ENCODE measurements around the gene KMT2B. TPM values are rescaled to one million over a fixed set of nuclear protein-coding genes. Genes with fewer than 3 reads are reported as not detected.
"Not testable (repeated sequence)": the region's sequence is repeated elsewhere in the genome, so short reads cannot be mapped to it uniquely, and the experiment has no call there.

Gene KMT2B
- total RNA-seq, 1 experiment from 2014 or later: 2.8 TPM

DNA sequence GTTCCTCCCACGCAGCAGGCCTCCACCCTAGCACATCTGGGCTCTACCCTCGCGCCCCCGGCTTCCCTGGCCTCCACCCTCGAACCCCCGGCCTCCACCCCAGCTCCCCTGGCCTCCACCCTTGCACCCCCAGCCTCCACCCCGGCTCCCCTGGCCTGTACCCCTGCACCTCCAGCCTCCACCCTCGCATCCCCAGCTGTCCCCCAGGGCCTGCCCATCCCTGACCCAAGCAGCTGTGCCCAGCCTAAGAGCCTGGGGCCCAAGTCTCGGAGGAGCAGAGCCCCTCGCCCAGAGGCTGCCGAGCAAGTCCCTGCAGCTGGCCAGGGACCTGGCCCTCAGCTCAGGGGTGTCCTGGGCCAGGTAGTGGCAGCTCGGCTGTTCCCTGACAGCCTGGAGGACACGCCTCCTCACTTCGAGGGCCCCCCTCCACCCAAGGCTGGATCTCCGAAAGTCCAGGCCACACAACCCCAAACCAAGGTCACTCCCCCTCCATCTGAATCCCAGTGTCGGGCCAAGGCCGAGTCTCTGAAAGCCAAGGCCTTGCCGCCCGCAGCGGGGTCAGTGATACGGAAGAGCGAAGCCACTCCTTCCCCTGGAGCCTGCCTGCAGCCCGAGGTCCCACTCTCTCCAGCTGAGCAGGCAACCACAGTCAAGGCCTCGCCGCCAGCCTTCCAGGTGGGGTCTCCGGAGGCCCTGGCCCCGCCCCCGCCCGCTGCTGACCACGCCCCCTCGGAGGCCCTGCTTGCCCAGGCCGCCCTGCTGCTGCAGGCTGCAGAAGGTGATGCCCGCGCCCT, 49.7 kb downstream of the KMT2B start:
- in situ Hi-C loops (cut with HindIII; ENCODE audit: low pct_unique_long_range_greater_than_20kb, low sequenced_read_pairs): no loop called here
- peak; percentile 85 for DNase-seq (ENCODE audit: low read depth)

DNA sequence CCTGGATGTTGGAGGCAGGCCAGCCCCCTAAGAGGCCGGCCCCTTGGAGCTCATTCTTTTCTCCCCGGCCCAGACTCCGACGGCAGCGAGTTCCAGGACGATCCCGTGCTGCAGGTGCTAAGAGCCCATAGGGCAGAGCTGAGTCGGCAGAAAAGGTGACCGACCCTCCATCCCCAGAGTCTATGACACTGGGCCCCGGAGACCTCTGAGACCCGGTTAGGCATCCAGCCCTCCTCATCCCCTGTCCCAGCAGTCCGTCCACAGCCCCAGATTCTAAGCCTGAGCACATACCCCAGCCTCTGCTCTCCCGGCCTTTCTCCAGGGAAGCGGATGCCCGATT, 50.2 kb downstream of the KMT2B start:
- in situ Hi-C loops (cut with HindIII; ENCODE audit: low pct_unique_long_range_greater_than_20kb, low sequenced_read_pairs): no loop called here
- no peak for DNase-seq (ENCODE audit: low read depth)

DNA sequence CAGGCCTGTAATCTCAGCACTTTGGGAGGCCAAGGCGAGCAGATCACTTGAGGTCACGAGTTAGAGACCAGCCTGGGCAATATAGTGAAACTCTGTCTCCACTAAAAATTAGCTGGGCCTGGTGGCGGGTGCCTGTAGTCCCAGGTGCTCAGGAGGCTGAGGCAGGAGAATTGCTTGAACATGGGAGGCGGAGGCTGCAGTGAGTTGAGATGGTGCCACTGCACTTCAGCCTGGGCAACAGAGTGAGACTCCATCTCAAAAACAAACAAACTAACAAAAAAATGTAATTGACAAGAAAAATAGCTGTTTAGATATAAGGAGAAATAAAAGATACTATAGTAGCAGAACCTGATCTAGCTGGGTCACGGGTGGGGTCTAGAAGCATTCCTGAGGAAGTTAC, 54.6 kb downstream of the KMT2B start:
- in situ Hi-C loops (cut with HindIII; ENCODE audit: low pct_unique_long_range_greater_than_20kb, low sequenced_read_pairs); DNase-seq (ENCODE audit: low read depth): not testable (repeated sequence)

DNA sequence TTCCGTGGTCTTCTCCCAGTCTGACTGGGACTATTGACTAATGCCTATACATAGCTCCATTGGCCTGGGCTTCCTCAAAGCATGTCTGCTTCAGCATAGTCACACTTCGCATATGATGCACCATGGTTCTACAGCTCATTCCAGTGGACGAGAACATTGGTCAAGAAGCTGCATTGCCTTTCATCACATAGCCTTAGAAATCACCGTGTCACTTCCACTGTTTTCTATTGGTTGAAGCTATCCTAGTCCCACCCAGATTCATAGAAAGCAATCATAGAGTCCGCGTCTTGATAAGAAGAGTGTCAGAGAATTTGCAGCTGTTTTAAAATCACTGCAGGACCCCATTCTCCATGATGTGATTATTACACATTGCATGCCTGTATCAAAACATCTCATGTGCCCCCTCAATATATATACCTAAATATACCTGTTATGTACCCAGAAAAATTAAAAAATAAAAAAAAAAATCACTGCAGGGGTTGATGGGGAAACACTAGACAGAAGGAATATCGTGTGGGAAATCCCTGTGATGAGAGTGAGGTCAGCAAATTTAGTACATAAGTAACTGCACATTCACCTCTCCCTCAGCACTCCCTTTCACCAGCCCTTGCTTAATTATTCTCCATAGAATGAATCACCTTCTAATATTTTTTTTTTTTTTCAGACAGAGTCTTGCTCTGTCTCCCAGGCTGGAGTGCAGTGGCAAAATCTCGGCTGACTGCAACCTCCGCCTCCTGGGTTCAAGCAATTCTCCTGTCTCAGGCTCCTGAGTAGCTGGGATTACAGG, 55.4 kb downstream of the KMT2B start:
- DNase-seq (ENCODE audit: low read depth): peak; percentile 88
- in situ Hi-C loops (cut with HindIII; ENCODE audit: low pct_unique_long_range_greater_than_20kb, low sequenced_read_pairs): no loop called here

DNA sequence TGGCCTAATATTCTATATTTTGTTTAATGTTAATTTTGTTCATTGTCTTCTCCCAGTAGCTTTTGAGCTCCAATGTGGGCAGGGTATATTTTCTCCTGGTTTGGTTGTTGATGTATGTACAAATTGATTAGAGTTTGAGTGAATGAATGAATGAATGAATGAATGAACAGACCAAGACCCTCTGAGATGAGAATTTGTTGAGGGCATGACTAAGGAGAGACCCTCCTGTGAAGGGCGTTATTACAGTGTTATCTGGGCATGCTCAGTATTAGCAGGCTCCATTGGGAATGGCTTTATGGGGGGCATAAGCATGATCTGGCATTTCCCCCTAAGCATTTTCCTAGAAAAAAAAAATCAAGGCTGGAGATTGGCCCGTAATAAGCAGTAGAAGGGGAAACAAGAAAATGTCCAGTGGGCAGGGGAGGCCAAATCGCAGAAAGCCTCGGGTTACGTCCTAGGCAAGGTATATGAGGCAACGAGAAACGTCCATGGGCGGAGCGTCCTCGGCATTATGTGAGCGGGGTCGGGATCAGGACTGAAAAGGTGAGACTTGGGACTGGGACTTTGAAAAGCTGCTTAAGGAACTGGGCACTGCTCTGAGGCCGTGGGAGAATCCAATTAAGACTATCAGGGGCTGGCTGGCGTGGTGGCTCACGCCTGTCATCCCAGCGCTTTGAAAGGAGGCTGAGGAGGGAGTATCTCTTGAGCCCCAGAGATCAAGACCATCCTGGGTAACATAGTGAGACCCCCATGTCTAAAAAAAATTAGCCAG, 56.7 kb downstream of the KMT2B start:
- in situ Hi-C loops (cut with HindIII; ENCODE audit: low pct_unique_long_range_greater_than_20kb, low sequenced_read_pairs): no loop called here
- no peak for DNase-seq (ENCODE audit: low read depth)

DNA sequence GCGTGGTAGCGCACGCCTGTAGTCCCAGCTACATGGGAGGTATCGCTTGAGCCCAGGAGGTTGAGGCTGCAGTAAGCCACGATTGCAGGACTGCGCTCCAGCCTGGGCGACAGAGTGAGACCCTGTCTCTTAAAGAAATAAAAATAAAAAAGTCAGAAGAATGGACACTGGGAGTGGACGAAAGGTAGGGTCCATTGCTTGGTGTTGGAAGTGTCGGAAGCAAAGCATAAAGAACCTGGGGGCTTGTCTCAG, 57.2 kb downstream of the KMT2B start:
- in situ Hi-C loops (cut with HindIII; ENCODE audit: low pct_unique_long_range_greater_than_20kb, low sequenced_read_pairs): no loop called here
- DNase-seq (ENCODE audit: low read depth): no peak

DNA sequence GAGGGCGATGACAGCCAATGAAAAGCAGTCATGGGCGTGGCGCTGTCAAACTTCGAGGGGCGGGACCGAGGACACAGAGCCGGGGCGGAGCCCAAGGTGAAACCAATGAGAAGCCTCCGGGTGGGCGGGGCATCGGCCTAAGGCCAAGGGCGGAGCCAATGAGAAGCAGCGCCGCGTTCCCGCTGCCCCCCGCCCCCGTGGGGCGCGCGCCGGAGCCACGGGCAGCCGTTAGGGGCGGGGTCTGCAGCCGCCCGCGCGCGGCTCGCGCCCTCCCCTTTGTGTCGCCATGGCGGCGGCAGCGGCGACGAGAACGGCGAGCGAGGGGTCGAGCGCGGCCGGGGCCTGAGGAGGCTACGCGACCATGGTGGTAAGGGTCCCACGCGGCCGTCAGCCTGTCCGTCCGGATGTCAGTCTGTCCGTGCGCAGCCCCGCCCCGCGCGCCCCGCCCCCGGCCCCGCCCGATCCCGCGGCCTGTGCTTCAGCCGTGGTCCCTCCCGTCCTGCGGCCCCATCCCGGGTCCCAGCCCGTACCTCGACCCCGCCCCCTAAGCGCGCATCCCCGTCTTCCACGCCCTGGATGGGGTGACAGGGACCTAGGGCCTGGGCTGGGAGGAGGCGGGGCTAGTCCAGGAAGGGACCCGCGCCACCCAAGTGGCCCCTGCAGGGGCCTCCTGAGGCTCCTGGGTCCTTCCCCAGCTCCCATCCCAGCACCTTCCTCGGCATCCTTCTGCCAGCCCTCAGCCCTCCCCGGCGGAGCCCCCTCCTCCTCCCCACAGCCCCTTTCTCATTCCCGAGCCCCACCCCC, 57.7 kb downstream of the KMT2B start, which contains the start of gene ARHGAP33:
TSS of gene ARHGAP33 (plus strand) at position 267 of the 804 bp plus-strand sequence. CDS start at position 362, 95 bp downstream.
- in situ Hi-C loops (cut with HindIII; ENCODE audit: low pct_unique_long_range_greater_than_20kb, low sequenced_read_pairs): no loop called here
- DNase-seq (ENCODE audit: low read depth): peak; percentile 96

DNA sequence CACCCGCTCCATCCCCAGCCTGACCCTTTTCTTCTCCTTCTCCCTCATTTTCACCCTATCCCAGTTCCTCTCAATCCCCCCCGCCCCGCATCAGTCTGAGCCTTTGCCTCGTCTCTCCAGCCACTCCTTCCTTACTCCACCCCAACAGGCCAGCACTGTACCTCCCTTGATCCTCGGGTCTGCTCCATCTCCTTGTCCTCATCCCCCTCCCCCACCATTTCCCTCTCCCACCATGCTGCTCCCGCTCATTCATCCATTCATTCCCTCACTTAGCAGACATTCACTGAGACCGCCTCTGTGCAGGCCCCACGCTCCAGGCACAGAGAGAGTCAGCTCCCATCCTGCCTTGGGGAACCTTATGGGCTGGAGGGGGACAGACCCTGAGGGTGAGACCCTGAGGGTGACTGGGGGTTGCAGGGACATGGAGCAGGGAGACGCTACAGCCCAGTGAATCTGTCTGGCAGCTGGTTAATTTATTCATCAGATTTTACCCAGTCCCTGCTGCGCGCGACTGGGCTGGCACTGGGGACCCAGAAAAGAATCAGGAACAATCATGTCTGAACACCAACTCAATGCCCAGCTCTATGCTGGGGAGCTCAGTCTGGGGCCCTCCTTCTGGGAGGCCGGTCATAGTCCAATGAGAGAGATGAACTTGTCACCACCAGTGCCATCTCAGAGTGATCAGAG, 58.4 kb downstream of the KMT2B start:
- in situ Hi-C loops (cut with HindIII; ENCODE audit: low pct_unique_long_range_greater_than_20kb, low sequenced_read_pairs): no loop called here
- no peak for DNase-seq (ENCODE audit: low read depth)

DNA sequence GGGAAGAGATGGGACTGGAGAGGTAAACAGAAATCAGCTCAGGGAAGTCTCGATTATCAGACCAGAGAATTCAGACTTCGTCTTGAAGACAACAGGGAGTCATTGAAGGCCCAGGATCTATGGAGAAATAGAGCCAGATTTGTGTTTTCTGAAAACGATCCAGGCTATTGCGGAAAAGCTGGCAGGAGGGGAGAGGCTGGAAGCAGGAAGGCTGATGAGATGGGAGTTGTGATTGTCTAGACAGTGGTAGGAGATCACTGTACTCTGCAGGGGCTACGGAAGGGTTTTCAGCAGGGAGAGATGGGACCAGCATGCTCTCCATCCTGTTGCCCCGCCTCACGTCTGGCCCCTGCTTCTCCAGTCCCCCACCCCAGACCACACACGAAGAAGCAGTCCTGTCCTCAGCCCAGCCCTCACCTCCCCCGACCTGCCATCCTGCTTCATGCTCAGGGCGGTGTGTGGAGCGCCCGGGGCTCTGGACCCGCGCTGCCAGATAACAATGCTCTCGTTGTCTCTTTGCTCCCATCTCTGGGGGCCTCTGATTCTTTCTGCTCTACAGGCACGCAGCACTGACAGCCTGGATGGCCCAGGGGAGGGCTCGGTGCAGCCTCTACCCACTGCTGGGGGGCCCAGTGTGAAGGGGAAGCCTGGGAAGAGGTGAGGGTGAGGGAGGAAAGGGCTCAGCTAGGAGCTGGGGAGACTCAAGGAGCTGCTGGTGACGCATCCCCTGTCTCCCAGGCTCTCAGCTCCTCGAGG, 59.5 kb downstream of the KMT2B start:
- no peak for DNase-seq (ENCODE audit: low read depth)
- in situ Hi-C loops (cut with HindIII; ENCODE audit: low pct_unique_long_range_greater_than_20kb, low sequenced_read_pairs): no loop called here

DNA sequence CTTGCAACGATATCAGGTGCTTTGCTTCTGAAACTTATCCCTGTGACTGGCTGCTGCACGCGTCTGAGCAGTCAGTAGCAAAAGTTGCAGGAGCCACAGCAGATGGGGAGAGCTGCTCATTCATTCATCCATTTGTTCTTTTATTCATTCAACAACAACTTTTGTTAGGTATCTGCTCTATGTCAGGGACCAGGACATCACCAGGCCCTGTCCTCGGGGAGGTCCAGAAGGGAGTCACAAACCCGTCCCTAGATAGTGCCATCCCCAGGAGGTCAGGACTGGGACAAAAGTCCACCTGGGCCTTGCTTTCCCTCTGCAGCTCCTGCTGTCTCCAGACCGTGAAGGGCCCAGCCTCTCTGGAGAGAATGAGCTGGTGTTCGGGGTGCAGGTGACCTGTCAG, 60.2 kb downstream of the KMT2B start:
- DNase-seq (ENCODE audit: low read depth): no peak
- in situ Hi-C loops (cut with HindIII; ENCODE audit: low pct_unique_long_range_greater_than_20kb, low sequenced_read_pairs): no loop called here

DNA sequence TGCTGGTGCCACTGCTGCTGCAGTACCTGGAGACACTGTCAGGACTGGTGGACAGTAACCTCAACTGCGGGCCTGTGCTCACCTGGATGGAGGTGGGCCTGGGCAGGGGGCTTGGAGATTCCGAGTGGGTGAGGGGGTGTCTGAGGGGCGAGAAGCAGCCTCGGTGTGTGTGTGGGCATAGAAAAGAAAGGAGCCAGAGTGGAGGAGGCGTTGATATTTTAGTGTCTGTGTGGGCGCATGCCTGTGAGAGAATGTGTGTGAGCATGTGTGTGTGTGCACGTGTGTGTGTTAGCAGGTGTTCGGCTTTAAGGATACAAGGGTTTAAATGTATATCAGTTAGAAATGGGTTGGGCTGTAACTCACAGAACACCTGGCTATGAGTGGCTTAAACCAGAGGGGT, 61.2 kb downstream of the KMT2B start:
- DNase-seq (ENCODE audit: low read depth): no peak
- in situ Hi-C loops (cut with HindIII; ENCODE audit: low pct_unique_long_range_greater_than_20kb, low sequenced_read_pairs): no loop called here

DNA sequence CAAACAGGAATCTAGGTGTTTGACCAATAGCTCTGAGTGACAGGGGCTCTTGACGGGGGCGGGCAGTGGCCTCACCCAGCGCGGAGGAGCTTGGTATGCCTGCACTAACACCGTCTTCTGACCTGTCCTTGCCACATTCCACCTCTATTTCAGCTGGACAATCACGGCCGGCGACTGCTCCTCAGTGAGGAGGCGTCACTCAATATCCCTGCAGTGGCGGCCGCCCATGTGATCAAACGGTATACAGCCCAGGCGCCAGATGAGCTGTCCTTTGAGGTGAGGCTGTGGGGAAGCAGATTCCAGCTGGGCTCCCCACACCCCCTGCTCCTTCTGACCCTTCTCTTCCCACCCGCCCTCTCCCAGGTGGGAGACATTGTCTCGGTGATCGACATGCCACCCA, 62.3 kb downstream of the KMT2B start:
- no peak for DNase-seq (ENCODE audit: low read depth)
- in situ Hi-C loops (cut with HindIII; ENCODE audit: low pct_unique_long_range_greater_than_20kb, low sequenced_read_pairs): no loop called here

DNA sequence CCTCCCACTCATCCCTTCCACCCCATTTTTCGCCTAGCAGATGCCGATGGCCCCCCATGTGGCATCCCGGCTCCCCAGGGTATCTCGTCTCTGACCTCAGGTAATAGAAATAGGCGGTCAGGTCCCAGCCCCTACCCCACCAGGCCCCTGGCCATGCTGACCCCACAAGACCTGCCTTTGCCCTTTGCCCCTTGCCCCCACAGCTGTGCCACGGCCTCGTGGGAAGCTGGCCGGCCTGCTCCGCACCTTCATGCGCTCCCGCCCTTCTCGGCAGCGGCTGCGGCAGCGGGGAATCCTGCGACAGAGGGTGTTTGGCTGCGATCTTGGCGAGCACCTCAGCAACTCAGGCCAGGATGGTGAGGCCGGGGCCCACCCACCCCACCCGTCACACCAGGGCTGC, 62.9 kb downstream of the KMT2B start:
- DNase-seq (ENCODE audit: low read depth): no peak
- in situ Hi-C loops (cut with HindIII; ENCODE audit: low pct_unique_long_range_greater_than_20kb, low sequenced_read_pairs): no loop called here

DNA sequence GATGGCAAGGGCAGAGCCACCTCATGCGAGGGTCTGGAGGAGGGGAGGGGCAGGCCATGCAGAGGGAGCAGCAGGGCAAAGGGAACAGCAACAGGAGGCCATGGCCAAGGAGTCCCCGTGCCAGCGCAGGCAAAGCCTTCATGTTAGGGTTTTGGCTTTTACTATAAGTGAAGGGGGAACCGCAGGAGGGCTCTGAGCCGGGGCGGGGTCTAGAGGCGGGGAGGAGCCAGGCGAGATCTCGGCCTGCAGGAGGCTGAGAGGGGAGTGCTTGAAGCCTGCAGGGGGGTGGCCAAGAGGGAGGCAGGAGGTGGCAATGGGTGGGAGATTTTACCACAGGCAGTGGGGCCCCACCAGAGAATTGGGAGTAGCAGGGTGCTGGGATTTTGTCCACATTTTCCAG, 63.8 kb downstream of the KMT2B start:
- in situ Hi-C loops (cut with HindIII; ENCODE audit: low pct_unique_long_range_greater_than_20kb, low sequenced_read_pairs): no loop called here
- no peak for DNase-seq (ENCODE audit: low read depth)

DNA sequence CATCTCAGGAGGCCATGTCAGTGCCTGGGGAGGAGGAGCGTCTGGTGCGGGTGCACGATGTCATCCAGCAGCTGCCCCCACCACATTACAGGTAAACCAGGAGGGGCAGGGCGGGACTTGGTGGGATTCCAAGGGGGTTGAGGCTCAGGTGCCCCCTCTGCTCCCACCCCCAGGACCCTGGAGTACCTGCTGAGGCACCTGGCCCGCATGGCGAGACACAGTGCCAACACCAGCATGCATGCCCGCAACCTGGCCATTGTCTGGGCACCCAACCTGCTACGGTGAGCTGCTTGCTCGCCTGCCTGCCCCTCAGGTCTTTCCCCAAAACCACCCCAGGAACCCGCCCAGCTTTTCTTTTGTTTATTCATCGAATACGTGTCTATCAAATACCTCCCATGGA, 64.8 kb downstream of the KMT2B start:
- in situ Hi-C loops (cut with HindIII; ENCODE audit: low pct_unique_long_range_greater_than_20kb, low sequenced_read_pairs): no loop called here
- DNase-seq (ENCODE audit: low read depth): no peak

DNA sequence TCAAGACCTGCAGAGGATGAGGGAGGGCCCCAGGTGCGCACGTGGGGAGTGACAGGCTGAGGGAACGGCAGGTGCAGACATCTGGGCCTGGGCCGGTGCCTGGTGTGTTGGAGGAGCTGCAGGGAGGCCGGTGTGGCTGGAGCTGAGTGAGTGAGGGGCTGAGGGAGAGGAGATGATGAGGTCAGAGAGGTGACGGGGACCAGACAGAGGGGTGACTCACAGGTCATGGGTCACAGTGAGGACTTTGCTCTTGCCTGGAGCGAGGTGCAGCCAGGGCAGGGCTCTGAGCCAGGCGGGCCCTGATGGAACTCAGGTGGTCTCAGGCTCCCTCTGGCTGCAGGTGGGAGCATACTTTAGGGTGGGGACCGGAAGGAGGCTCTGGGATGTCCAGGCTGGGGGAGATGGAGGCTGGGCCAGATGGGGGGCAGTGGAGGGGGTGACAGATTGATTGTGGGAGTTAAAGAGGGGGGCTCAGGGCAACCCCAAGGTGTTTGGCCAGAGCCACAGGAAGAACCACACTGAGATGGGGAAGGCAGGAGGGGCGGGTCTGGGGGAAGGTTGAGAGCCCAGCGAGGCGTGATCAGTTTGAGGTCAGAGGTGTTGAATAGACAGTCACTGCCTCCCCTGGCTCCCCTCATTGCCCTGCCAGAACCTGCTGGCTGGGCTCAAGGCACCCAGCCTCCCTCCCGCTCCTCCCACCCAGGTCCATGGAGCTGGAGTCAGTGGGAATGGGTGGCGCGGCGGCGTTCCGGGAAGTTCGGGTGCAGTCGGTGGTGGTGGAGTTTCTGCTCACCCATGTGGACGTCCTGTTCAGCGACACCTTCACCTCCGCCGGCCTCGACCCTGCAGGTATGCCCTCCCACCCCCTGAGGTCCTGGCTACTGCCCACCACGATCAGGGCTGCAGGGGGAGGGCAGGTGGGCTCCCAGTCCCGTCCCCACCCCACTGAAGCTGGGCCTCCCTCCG, 65.9 kb downstream of the KMT2B start:
- in situ Hi-C loops (cut with HindIII; ENCODE audit: low pct_unique_long_range_greater_than_20kb, low sequenced_read_pairs): no loop called here
- no peak for DNase-seq (ENCODE audit: low read depth)
